Activated CD4-positive, alpha-beta T cell treated with anti-CD3 and anti-CD28 coated beads, Interleukin-2, amount 10 ng/mL, durations not matched to agents 24 days and 14 days (primary cell): ENCODE results near the gene ZACN. TPM values are rescaled to one million over a fixed set of nuclear protein-coding genes. Genes with fewer than 3 reads are reported as not detected.

Experiments used
- DNase-seq: peaks from one replicate; pipeline ENCODE4 v3.0.0; 2022
- H3K27ac Mint-ChIP-seq: one replicate; pipeline ENCODE4 v1.8.0; 2022; ENCODE audit warnings: mild to moderate bottlenecking, mixed read lengths
- H3K27me3 Mint-ChIP-seq: one replicate; pipeline ENCODE4 v1.8.0; 2022; ENCODE audit warnings: mixed read lengths
- H3K36me3 Mint-ChIP-seq: one replicate; pipeline ENCODE4 v1.8.0; 2022; ENCODE audit warnings: low read depth, mild to moderate bottlenecking, mixed read lengths
- H3K4me1 Mint-ChIP-seq: one replicate; pipeline ENCODE4 v1.8.0; 2021; ENCODE audit warnings: mixed read lengths
- H3K4me3 Mint-ChIP-seq: one replicate; pipeline ENCODE4 v1.8.0; 2022; ENCODE audit warnings: mild to moderate bottlenecking, moderate library complexity, mixed read lengths
- H3K9me3 Mint-ChIP-seq: one replicate; pipeline ENCODE4 v1.8.0; 2021; ENCODE audit warnings: mixed read lengths
- intact Hi-C: fragments of 100-400 bp; cut with micrococcal nuclease; formaldehyde crosslinking; loops from one replicate; pipeline ENCODE4 v1.15.1; 2023
- total RNA-seq: library from RNA; stranded (reverse); gene quantifications from 2 replicates; pipeline ENCODE4 v1.2.3, GENCODE V29; 2022

Gene ZACN
- total RNA-seq, 1 donor from 2014 or later, result 4.1 TPM

GRCh38 chr17:76131692-76132573, 53.0 kb downstream of the ZACN start:
- Mint-ChIP-seq H3K4me1 (peaks cover 14% of the 10 kb centered on the region), H3K27me3 (no peaks in the 10 kb centered on the region), H3K36me3 (no peaks in the 10 kb centered on the region), H3K27ac (no peak overlapping the region), H3K4me3 (no peak overlapping the region), H3K9me3 (no peaks in the 10 kb centered on the region)
- intact Hi-C loops, result no loop called here
- no peak for DNase-seq

Other genes starting within 250 kb of the ZACN start
- 158 and 161 TPM in 2 replicates for gene UNC13D, start 234.8 kb upstream of the ZACN start, total RNA-seq
- gene WBP2, start 223.8 kb upstream of the ZACN start, total RNA-seq, result 68.9 and 70.0 TPM in 2 replicates
- 25.2 and 33.2 TPM in 2 replicates for gene TRIM47, start 200.6 kb upstream of the ZACN start, total RNA-seq
- gene TRIM65, start 182.2 kb upstream of the ZACN start, total RNA-seq, result 47.6 and 48.1 TPM in 2 replicates
- gene MRPL38, start 174.3 kb upstream of the ZACN start, total RNA-seq, result 151 and 157 TPM in 2 replicates
- gene FBF1, start 138.1 kb upstream of the ZACN start, total RNA-seq, result 17.5 and 18.6 TPM in 2 replicates
- 29.2 and 30.0 TPM in 2 replicates for gene ACOX1, start 100.0 kb upstream of the ZACN start, total RNA-seq
- 9.7 and 12.5 TPM in 2 replicates for gene TEN1, start 99.9 kb upstream of the ZACN start, total RNA-seq
- 6.6 and 7.4 TPM in 2 replicates for gene CDK3, start 78.3 kb upstream of the ZACN start, total RNA-seq
- 0.09 and 0.17 TPM in 2 replicates for gene EVPL, start 51.9 kb upstream of the ZACN start, total RNA-seq
- 169 and 170 TPM in 2 replicates for gene SRP68, start 6.7 kb upstream of the ZACN start, total RNA-seq
- 2.3 and 2.7 TPM in 2 replicates for gene GALR2, start 4.4 kb upstream of the ZACN start, total RNA-seq
- 104 and 108 TPM in 2 replicates for gene EXOC7, start 24.6 kb downstream of the ZACN start, total RNA-seq
- gene FOXJ1, start 62.1 kb downstream of the ZACN start, total RNA-seq, result 0.07 and 0.35 TPM in 2 replicates
- gene RNF157, start 161.3 kb downstream of the ZACN start, total RNA-seq, result 35.0 and 42.4 TPM in 2 replicates
- gene UBALD2, start 186.2 kb downstream of the ZACN start, total RNA-seq, result 184 and 189 TPM in 2 replicates
- gene QRICH2, start 229.1 kb downstream of the ZACN start, total RNA-seq, result 2.2 and 2.5 TPM in 2 replicates